Renal cortical epithelial cell (primary cell): Measurements from ENCODE around the gene NPHP4. TPM values are rescaled to one million over a fixed set of nuclear protein-coding genes. Genes with fewer than 3 reads are reported as not detected.

Experiments
- DNase-seq: peaks from one replicate; pipeline ENCODE4 v3.0.0-alpha.2; 2011; ENCODE audit warnings: low read depth
- total RNA-seq: library from RNA; depleted of rRNA; stranded (reverse); fragments of >200 nt; gene quantifications from 2 replicates; pipeline ENCODE4 v1.2.3, GENCODE V29; 2014

The NPHP4 gene
- total RNA-seq, 1 donor from 2014 or later = 14.3 TPM

GRCh38 chr1:5971471-5972197 lies 20.6 kb downstream of the NPHP4 start:
- DNase-seq = no peak

GRCh38 chr1:5970610-5971273 lies 21.5 kb downstream of the NPHP4 start:
- DNase-seq = no peak

GRCh38 chr1:5969168-5969567 lies 23.1 kb downstream of the NPHP4 start:
- no peak for DNase-seq

- no peak for DNase-seq
Measured at GRCh38 chr1:5968161-5968736, 24.0 kb downstream of the NPHP4 start.

GRCh38 chr1:5967351-5968160 lies 24.7 kb downstream of the NPHP4 start:
- DNase-seq = no peak

GRCh38 chr1:5966543-5967205 lies 25.6 kb downstream of the NPHP4 start:
- DNase-seq = no peak

- DNase-seq = no peak
Measured at GRCh38 chr1:5965586-5966131, 26.6 kb downstream of the NPHP4 start.

GRCh38 chr1:5962265-5963105 lies 29.7 kb downstream of the NPHP4 start:
- no peak for DNase-seq

GRCh38 chr1:5961601-5962000 lies 30.6 kb downstream of the NPHP4 start:
- no peak for DNase-seq

- DNase-seq = no peak
Measured at GRCh38 chr1:5960336-5960735, 31.9 kb downstream of the NPHP4 start.

GRCh38 chr1:5959667-5960230 lies 32.5 kb downstream of the NPHP4 start:
- DNase-seq = no peak

GRCh38 chr1:5959087-5959486 lies 33.1 kb downstream of the NPHP4 start:
- DNase-seq = no peak

GRCh38 chr1:5956022-5956830 lies 36.0 kb downstream of the NPHP4 start:
- no peak for DNase-seq

GRCh38 chr1:5955479-5955977 lies 36.7 kb downstream of the NPHP4 start:
- peak; percentile 3 for DNase-seq

- DNase-seq = no peak
Measured at GRCh38 chr1:5954964-5955363, 37.3 kb downstream of the NPHP4 start.

- no peak for DNase-seq
Measured at GRCh38 chr1:5953386-5953785, 38.8 kb downstream of the NPHP4 start.

GRCh38 chr1:5951846-5952410 lies 40.3 kb downstream of the NPHP4 start:
- DNase-seq = no peak

- DNase-seq = no peak
Measured at GRCh38 chr1:5950994-5951785, 41.0 kb downstream of the NPHP4 start.
